HEK293 (cell line): ENCODE data around the gene VPS9D1.

Experiments
- CTCF ChIP-seq: fragments of 450-650 bp; formaldehyde crosslinking; IDR thresholded peaks from 2 replicates; pipeline ENCODE4 v1.5.1; 2016; ENCODE audit warnings: missing biosample characterization, missing genetic modification characterization
- SALL2 ChIP-seq: fragments of 450-650 bp; formaldehyde crosslinking; IDR thresholded peaks from 2 replicates; pipeline ENCODE4 v1.5.0; 2017; ENCODE audit warnings: missing biosample characterization, mild to moderate bottlenecking, missing genetic modification characterization, borderline replicate concordance
- ZNF114 ChIP-seq: fragments of 450-650 bp; formaldehyde crosslinking; IDR thresholded peaks from 2 replicates; pipeline ENCODE4 v1.5.0; 2017; ENCODE audit warnings: missing biosample characterization, missing genetic modification characterization
- ZNF23 ChIP-seq: fragments of 450-650 bp; formaldehyde crosslinking; IDR thresholded peaks from 2 replicates; pipeline ENCODE4 v1.5.1; 2016; ENCODE audit warnings: missing biosample characterization, missing genetic modification characterization, borderline replicate concordance
- ZNF274 ChIP-seq, 2 experiments: fragments of 200-500 bp in 1 of 2; fragments of 450-650 bp in 1 of 2; sonication (Bioruptor generic) in 1 of 2; formaldehyde crosslinking in 1 of 2; IDR thresholded peaks; 2 replicates each; pipeline versions ENCODE4 v1.5.1 to v1.6.1; 2014 to 2016; ENCODE audit warnings: borderline replicate concordance in 1 of 2, inconsistent platforms in 1 of 2, low read length in 1 of 2, missing biosample characterization in 1 of 2, missing genetic modification characterization in 1 of 2
- ZNF521 ChIP-seq: fragments of 450-650 bp; formaldehyde crosslinking; IDR thresholded peaks from 2 replicates; pipeline ENCODE4 v1.5.1; 2017; ENCODE audit warnings: missing biosample characterization, mild to moderate bottlenecking, missing genetic modification characterization
- ZNF585B ChIP-seq: fragments of 450-650 bp; formaldehyde crosslinking; IDR thresholded peaks from 2 replicates; pipeline ENCODE4 v1.5.1; 2016; ENCODE audit warnings: missing biosample characterization, missing genetic modification characterization
- TF ChIP-seq, protein P1 (sequence below): fragments of 450-650 bp; formaldehyde crosslinking; IDR thresholded peaks from 2 replicates; pipeline ENCODE4 v1.5.1; 2016; ENCODE audit warnings: missing biosample characterization, missing genetic modification characterization
- TF ChIP-seq, protein P2 (sequence below): fragments of 450-650 bp; formaldehyde crosslinking; IDR thresholded peaks from 2 replicates; pipeline ENCODE4 v1.5.1; 2016; ENCODE audit warnings: missing biosample characterization, missing genetic modification characterization

GRCh38 chr16:89716916-89717687 is 3.6 kb downstream of the VPS9D1 start:
- TF ChIP-seq ZNF274 (IDR thresholded peaks at IDR 0.05; ENCODE audit: low read length) (no peak), ZNF274 (tag by site-specific recombination; IDR thresholded peaks at IDR 0.05; ENCODE audit: borderline replicate concordance) (no peak), CTCF (tag by site-specific recombination) (no peak), ZNF23 (tag by site-specific recombination) (no peak), ZNF521 (tag by site-specific recombination) (no peak), SALL2 (tag by site-specific recombination) (no peak), ZNF114 (no peak), ZNF585B (tag by site-specific recombination) (no peak)
- TF ChIP-seq, protein P1, sequence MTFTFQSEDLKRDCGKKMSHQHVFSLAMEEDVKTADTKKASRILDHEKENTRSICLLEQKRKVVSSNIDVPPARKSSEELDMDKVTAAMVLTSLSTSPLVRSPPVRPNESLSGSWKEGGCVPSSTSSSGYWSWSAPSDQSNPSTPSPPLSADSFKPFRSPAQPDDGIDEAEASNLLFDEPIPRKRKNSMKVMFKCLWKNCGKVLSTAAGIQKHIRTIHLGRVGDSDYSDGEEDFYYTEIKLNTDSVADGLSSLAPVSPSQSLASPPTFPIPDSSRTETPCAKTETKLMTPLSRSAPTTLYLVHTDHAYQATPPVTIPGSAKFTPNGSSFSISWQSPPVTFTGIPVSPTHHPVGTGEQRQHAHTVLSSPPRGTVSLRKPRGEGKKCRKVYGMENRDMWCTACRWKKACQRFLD (tag by site-specific recombination) = no peak
- TF ChIP-seq, protein P2, sequence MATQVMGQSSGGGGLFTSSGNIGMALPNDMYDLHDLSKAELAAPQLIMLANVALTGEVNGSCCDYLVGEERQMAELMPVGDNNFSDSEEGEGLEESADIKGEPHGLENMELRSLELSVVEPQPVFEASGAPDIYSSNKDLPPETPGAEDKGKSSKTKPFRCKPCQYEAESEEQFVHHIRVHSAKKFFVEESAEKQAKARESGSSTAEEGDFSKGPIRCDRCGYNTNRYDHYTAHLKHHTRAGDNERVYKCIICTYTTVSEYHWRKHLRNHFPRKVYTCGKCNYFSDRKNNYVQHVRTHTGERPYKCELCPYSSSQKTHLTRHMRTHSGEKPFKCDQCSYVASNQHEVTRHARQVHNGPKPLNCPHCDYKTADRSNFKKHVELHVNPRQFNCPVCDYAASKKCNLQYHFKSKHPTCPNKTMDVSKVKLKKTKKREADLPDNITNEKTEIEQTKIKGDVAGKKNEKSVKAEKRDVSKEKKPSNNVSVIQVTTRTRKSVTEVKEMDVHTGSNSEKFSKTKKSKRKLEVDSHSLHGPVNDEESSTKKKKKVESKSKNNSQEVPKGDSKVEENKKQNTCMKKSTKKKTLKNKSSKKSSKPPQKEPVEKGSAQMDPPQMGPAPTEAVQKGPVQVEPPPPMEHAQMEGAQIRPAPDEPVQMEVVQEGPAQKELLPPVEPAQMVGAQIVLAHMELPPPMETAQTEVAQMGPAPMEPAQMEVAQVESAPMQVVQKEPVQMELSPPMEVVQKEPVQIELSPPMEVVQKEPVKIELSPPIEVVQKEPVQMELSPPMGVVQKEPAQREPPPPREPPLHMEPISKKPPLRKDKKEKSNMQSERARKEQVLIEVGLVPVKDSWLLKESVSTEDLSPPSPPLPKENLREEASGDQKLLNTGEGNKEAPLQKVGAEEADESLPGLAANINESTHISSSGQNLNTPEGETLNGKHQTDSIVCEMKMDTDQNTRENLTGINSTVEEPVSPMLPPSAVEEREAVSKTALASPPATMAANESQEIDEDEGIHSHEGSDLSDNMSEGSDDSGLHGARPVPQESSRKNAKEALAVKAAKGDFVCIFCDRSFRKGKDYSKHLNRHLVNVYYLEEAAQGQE (tag by site-specific recombination) = no peak
